Erythroblast (primary cell): ENCODE measurements around the gene OR13A1.
"Not testable (repeated sequence)": the region's sequence is repeated elsewhere in the genome, so short reads cannot be mapped to it uniquely, and the experiment has no call there.

Experiments used
- DNase-seq, 2 experiments: peaks; one replicate each; lab custom pipeline; 2025; lab: John Stamatoyannopoulos, UW
- GATA1 ChIP-seq: IDR thresholded peaks from 2 replicates; pipeline ENCODE4 v1.6.1; 2011; ENCODE audit warnings: low read depth, mild to moderate bottlenecking, control low read depth, low read length, moderate library complexity
- POLR2A ChIP-seq: IDR thresholded peaks from 2 replicates; pipeline ENCODE4 v1.6.1; 2011; ENCODE audit warnings: mild to moderate bottlenecking, low read length

The OR13A1 gene, protein sequence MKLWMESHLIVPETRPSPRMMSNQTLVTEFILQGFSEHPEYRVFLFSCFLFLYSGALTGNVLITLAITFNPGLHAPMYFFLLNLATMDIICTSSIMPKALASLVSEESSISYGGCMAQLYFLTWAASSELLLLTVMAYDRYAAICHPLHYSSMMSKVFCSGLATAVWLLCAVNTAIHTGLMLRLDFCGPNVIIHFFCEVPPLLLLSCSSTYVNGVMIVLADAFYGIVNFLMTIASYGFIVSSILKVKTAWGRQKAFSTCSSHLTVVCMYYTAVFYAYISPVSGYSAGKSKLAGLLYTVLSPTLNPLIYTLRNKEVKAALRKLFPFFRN

DNA sequence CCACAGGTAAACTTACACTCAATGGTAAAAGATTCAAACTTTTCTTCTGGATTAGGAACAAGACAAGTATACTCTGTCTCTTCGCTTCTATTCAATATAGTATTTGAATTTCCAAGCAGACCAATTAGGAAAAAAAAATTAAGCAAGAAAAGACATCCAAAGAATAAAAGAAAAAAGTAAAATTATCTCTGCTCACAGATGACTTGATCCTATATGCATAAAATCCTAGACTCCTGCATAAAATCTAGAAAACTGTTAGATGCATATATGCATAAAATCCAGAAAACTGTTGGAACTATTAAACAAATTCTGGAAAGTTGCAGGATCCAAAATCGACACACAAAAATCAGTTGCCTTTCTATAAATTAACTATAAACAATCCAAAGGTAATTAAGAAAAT lies at the start of gene OR13A1:
OR13A1 (minus strand) TSS at position 101 of the 400 bp plus-strand sequence. CDS start 11,186 bp downstream, outside the sequence.
- no peak for DNase-seq
- no peak for TF ChIP-seq GATA1
- no peak for TF ChIP-seq POLR2A

DNA sequence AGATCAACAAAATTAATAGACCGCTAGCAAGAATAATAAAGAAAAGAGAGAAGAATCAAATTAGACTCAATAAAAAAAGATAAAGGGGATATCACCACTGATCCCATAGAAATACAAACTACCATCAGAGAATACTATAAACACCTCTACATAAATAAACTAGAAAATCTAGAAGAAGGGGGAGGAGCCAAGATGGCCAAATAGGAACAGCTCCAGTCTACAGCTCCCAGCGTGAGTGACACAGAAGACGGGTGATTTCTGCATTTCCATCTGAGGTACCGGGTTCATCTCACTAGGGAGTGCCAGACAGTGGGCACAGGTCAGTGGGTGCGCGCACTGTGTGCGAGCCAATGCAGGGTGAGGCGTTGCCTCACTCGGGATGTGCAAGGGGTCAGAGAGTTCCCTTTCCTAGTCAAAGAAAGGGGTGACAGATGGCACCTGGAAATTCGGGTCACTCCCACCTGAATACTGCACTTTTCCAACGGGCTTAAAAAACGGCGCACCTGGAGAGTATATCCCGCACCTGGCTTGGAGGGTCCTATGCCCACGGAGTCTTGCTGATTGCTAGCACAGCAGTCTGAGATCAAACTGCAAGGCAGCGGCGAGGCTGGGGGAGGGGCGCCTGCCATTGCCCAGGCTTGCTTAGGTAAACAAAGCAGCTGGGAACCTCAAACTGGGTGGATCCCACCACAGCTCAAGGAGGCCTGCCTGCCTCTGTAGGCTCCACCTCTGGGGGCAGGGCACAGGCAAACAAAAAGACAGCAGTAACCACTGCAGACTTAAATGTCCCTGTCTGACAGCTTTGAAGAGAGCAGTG lies 46.8 kb upstream of the OR13A1 start:
- DNase-seq = not testable (repeated sequence)

DNA sequence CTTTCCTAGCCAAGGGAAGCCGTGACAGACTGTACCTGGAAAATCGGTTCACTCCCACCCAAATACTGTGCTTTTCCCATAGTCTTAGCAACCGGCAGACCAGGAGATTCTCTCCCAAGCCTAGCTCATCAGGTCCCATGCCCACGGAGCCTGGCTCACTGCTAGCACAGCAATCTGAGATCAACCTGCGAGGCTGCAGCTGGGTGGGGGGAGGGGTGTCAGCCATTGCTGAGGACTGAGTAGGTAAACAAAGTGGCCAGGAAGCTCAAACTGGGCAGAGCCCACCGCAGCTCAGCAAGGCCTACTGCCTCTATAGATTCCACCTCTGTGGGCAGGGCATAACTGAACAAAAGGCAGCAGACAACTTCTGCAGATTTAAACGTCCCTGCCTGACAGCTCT lies 43.6 kb upstream of the OR13A1 start:
- not testable (repeated sequence) for DNase-seq

DNA sequence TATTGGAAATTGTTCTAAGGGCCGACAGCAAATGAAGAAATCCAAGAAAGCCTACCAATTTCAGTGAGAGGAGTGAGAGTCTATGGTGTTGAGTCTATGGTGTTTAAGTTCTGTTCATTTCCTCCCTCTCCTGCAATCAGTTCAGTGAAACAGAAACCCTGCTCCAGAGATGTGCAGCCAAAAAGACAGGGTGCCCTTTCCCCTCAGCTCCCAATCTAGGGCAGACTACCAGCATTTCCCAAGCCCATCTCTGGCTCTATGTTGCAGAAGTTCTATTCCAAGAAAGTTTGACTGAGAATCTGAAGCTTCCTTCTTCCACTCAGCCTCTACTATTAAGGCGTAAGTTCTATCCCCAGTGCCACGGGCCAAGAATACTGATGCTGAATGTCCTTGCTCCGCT lies 40.1 kb upstream of the OR13A1 start:
- DNase-seq = no peak

DNA sequence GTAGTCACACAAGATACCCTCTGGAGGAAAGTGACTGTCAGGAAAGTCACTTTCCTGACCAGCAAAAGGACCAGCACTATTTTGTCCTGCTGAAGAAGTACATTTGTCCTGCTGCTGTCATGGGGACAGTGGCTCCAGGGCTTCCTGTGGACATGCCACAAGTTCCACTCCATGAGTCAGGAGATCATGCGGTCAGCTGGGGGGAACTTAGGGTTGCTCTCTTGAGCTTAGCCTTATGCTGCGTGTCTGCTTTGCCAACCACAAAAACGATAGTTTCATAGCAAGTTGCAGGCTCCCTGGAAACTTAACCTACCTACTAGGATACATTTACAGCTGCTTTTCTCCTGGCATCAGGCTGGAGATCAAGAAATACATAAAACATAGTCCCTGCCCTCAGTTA lies 38.9 kb upstream of the OR13A1 start:
- no peak for DNase-seq
- no peak for TF ChIP-seq GATA1
- TF ChIP-seq POLR2A = no peak

More for the DNA sequence above, 40.1 kb upstream of the OR13A1 start:
- TF ChIP-seq GATA1 (no peak), POLR2A (no peak)

DNA sequence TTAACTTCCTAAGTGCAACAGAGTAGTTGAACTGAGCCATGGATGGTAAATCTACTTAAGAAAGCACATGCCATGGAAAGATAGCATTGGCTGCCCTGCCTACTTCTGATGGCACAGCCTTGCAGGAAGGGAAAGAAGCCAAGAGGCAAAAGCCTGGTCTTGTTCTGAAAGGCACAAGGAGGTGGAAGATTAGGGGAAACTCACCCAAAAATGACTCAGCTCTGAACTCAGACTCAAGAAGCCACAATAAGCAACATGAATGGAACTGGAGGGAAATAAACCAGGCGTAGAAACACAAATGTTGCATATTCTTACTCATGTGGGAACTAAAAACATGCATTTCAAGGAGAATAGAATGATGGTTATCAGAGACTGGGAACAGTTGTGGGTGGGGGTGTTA lies 37.8 kb upstream of the OR13A1 start:
- no peak for TF ChIP-seq GATA1
- TF ChIP-seq POLR2A = no peak
- peak; percentile 86 to 93 for DNase-seq

DNA sequence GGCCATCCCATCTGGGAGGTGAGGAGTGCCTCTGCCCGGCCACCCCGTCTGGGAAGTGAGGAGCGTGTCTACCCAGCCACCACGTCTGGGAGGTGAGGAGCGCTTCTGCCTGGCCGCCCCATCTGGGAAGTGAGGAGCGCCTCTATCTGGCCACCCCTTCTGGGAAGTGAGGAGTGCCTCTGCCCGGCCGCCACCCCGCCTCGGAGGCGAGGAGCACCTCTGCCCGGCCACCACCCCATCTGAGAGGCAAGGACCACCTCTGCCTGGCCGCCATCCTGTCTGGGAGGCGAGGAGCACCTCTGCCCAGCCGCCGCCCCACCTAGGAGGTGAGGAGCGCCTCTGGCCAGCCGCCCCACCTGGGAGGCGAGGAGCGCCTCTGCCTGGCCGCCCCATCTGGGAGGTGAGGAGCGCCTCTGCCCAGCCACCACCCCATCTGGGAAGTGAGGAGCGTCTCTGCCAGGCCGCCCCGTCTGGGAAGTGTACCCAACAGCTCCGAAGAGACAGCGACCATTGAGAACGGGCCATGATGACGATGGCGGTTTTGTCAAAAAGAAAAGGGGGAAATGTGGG lies 32.9 kb upstream of the OR13A1 start:
- DNase-seq = not testable (repeated sequence)

DNA sequence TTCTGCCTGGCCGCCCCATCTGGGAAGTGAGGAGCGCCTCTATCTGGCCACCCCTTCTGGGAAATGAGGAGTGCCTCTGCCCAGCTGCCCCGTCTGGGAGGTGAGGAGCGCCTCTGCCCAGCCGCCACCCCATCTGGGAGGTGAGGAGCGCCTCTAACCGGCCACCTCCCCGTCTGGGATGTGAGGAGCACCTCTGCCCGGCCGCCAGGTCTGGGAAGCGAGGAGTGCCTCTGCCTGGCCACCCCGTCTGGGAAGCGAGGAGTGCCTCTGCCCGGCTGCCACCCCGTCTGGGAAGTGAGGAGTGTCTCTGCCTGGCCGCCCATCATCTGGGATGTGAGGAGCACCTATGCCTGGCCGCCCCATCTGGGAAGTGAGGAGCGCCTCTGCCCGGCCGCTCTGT lies 32.1 kb upstream of the OR13A1 start:
- not testable (repeated sequence) for DNase-seq

DNA sequence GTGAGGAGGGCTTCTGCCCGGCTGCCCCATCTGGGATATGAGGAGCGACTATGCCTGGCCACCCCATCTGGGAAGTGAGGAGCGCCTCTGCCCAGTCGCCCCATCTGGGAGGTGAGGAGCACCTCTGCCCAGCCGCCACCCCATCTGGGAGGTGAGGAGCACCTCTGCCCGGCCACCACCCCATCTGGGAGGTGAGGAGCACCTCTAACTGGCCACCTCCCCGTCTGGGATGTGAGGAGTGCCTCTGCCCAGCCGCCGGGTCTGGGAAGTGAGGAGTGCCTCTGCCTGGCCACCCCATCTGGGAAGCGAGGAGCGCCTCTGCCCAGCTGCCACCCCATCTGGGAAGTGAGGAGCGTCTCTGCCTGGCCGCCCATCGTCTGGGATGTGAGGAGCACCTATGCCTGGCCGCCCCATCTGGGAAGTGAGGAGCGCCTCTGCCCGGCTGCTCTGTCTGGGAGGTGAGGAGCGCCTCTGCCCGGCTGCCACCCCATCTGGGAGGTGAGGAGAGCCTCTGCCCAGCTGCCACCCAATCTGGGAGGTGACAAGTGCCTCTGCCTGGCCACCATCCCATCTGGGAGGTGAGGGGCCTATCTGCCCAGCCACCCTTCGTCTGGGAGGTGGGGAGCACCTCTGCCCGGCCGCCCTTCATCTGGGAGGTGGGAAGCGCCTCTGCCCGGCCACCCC lies 31.4 kb upstream of the OR13A1 start:
- not testable (repeated sequence) for DNase-seq

DNA sequence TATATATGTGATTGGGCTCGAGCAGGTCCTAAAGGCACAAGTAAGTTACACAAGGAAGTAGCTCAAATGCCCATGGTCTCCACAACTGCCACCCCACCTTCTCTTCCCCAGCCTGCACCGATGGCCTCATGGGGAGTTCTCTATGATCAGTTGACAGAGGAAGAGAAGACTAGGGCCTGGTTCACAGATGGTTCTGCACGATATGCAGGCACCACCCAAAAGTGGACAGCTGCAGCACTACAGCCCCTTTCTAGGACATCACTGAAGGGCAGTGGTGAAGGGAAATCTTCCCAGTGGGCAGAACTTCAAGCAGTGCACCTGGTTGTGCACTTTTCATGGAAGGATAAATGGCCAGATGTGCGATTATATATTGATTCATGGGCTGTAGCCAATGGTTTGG lies 25.0 kb upstream of the OR13A1 start:
- DNase-seq = peak; percentile 26 to 62

DNA sequence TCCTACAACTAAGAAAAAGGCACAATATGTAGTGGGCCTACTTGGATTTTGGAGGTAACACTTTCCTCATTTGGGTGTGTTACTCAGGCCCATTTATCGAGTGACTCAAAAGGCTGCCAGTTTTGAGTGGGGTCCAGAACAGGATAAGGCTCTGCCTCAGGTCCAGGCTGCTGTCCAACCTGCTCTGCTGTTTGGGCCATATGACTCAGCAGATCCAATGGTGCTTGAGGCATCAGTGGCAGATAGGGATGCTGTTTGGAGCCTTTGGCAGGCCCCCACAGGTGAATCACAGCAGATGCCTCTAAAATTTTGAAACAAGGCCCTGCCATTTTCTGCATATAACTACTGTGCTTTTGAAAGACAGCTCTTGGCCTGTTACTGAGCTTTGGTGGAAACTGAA lies 24.5 kb upstream of the OR13A1 start:
- TF ChIP-seq GATA1 = no peak
- TF ChIP-seq POLR2A = no peak
- DNase-seq = peak; percentile 35 to 36

DNA sequence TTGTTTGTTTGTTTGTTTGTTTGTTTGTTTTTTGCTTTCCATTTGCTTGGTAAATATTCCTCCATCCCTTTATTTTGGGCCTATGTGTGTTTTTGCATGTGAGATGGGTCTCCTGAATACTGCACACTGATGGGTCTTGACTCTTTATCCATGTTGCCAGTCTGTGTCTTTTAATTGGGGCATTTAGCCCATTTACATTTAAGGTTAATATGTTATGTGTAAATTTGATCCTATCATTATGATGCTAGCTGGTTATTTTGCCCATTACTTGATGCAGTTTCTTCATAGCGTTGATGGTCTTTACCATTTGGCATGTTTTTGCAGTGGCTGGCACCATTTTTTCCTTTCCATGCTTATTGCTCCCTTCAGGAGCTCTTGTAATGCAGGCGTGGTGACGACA lies 16.4 kb upstream of the OR13A1 start:
- not testable (repeated sequence) for DNase-seq

DNA sequence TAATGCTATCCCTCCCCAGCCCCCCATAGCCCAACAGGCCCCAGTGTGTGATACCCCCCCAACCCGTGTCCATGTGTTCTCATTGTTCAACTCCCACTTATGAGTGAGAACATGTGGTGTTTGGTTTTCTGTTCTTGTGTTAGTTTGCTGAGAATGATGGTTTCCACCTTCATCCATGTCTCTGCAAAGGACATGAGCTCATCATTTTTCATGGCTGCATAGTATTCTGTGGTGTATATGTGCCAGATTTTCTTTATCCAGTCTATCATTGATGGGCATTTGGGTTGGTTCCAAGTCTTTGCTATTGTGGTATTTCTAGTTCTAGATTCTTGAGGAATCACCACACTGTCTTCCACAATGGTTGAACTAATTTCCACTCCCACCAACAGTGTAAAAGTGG lies 11.5 kb upstream of the OR13A1 start:
- not testable (repeated sequence) for DNase-seq

DNA sequence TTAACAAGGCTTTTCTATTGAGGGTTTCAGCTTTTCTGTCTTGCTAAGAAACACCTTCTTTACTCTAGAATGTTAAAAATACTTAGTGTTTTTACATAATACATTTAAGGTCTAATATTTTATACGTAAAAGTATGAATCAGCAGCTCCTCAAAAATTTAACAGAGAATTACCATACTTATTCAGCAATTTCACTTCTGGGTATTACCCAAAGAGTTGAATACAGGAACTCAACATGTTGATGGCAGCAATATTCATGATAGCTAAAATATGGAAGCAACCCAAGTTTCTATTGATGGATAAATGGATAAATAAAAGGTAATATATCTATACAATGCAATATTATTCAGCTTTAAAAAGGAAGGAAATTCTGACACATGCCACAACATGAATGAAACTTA lies 9.7 kb upstream of the OR13A1 start:
- DNase-seq = no peak
- TF ChIP-seq GATA1 (no peak), POLR2A (no peak)

DNA sequence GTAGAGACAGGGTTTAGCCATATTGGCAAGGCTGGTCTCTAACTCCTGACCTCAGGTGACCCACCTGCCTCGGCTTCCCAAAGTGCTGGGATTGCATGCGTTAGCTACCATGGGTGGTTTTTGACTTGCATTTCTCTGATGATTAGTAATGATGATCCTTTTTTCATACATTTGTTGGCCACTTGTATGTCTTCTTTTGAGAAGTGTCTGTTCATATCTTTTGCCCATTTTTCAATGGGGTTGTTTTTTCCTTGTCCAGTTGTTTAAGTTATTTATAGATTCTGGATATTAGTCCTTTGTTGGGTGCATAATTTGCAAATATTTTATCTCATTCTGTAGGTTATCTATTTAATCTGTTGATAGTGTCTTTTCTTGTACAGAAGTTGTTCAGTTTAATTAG lies 4.3 kb upstream of the OR13A1 start:
- DNase-seq = no peak
- no peak for TF ChIP-seq GATA1
- TF ChIP-seq POLR2A = no peak
